ENCODE data around the gene CCDC63. TPM values are rescaled to one million over a fixed set of nuclear protein-coding genes. Genes with fewer than 3 reads are reported as not detected.
"Not testable (repeated sequence)": the region's sequence is repeated elsewhere in the genome, so short reads cannot be mapped to it uniquely, and the experiment has no call there.

Gene CCDC63
- total RNA-seq, 2 experiments from 2014 or later: not detected

- no peaks in the 10 kb centered on the region for H3K9me3 ChIP-seq (ENCODE audit: control insufficient read depth in 1 of 2, insufficient read depth in 1 of 2, low read length in 2 of 2)
- CTCF ChIA-PET: no interaction called here
- POLR2A ChIA-PET: no interaction called here
- H3K36me3 ChIP-seq (ENCODE audit: insufficient read depth, low read length): no peaks in the 10 kb centered on the region
- H3K27ac ChIP-seq (ENCODE audit: low read depth in 1 of 2, low read length in 2 of 2): no peak overlapping the region
- H3K27me3 ChIP-seq (ENCODE audit: control insufficient read depth in 1 of 2, insufficient read depth in 2 of 2, low read length in 2 of 2): no peaks in the 10 kb centered on the region
- H3K27me3 Mint-ChIP-seq: peaks cover 6% of the 10 kb centered on the region
- H3K36me3 Mint-ChIP-seq (ENCODE audit: low read depth): no peaks in the 10 kb centered on the region
- ATAC-seq (ENCODE audit: poor library complexity) (no peak), DNase-seq (no peak)
- peaks cover 5% of the 10 kb centered on the region for H3K4me1 Mint-ChIP-seq (ENCODE audit: low read depth)
- H3K4me3 Mint-ChIP-seq: no peak overlapping the region
- H3K9me3 Mint-ChIP-seq: no peaks in the 10 kb centered on the region
- no peak overlapping the region for H3K4me3 ChIP-seq (ENCODE audit: low read length)
- H3K27ac Mint-ChIP-seq: no peak overlapping the region
- no peak for TF ChIP-seq CTCF (IDR thresholded peaks at IDR 0.05)
- no peaks in the 10 kb centered on the region for H3K4me1 ChIP-seq (ENCODE audit: insufficient read depth, low read length)
- intact Hi-C loops (cut with DNase I, micrococcal nuclease): no loop called here
Measured at GRCh38 chr12:110856542-110856941, 9.8 kb downstream of the CCDC63 start.

DNA sequence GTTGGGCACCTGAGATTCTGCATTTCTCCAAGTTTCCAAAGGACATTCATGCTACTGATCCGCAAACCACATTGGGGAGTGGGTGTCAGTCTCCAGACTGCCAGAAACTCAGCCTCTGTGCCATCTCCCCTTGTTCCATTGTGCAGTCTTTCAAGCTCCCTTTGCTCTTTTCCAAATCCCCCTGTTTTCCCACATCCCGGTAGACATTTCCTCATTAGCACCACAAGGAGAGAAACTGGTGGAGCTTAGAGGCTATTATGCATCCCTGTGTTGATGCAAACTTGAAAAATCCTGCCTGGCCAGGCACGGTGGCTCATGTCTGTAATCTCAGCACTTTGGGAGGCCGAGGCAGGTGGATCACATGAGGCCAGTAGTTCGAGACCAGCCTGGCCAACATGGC is 10.7 kb downstream of the CCDC63 start:
- Mint-ChIP-seq H3K4me1 (ENCODE audit: low read depth) (peaks cover 5% of the 10 kb centered on the region), H3K36me3 (ENCODE audit: low read depth) (no peaks in the 10 kb centered on the region), H3K4me3 (no peak overlapping the region), H3K27ac (no peak overlapping the region), H3K27me3 (peaks cover 6% of the 10 kb centered on the region), H3K9me3 (no peaks in the 10 kb centered on the region)
- no peaks in the 10 kb centered on the region for H3K4me1 ChIP-seq (ENCODE audit: insufficient read depth, low read length)
- ATAC-seq (ENCODE audit: poor library complexity) (no peak), DNase-seq (no peak)
- H3K27me3 ChIP-seq (ENCODE audit: control insufficient read depth in 1 of 2, insufficient read depth in 2 of 2, low read length in 2 of 2): no peaks in the 10 kb centered on the region
- no peak overlapping the region for H3K27ac ChIP-seq (ENCODE audit: low read depth in 1 of 2, low read length in 2 of 2)
- no peaks in the 10 kb centered on the region for H3K36me3 ChIP-seq (ENCODE audit: insufficient read depth, low read length)
- no peak for TF ChIP-seq CTCF (IDR thresholded peaks at IDR 0.05)
- CTCF ChIA-PET: no interaction called here
- intact Hi-C loops (cut with DNase I, micrococcal nuclease): no loop called here
- no peaks in the 10 kb centered on the region for H3K9me3 ChIP-seq (ENCODE audit: control insufficient read depth in 1 of 2, insufficient read depth in 1 of 2, low read length in 2 of 2)
- H3K4me3 ChIP-seq (ENCODE audit: low read length): no peak overlapping the region
- POLR2A ChIA-PET: no interaction called here

- H3K36me3 ChIP-seq (ENCODE audit: insufficient read depth, low read length); DNase-seq; H3K27me3 Mint-ChIP-seq; H3K9me3 ChIP-seq (ENCODE audit: control insufficient read depth in 1 of 2, insufficient read depth in 1 of 2, low read length in 2 of 2); H3K27me3 ChIP-seq (ENCODE audit: control insufficient read depth in 1 of 2, insufficient read depth in 2 of 2, low read length in 2 of 2); H3K36me3 Mint-ChIP-seq (ENCODE audit: low read depth); H3K4me1 Mint-ChIP-seq (ENCODE audit: low read depth); H3K27ac Mint-ChIP-seq; ATAC-seq (ENCODE audit: poor library complexity); H3K4me1 ChIP-seq (ENCODE audit: insufficient read depth, low read length); intact Hi-C loops (cut with DNase I, micrococcal nuclease); H3K4me3 Mint-ChIP-seq; POLR2A ChIA-PET; H3K27ac ChIP-seq (ENCODE audit: low read depth in 1 of 2, low read length in 2 of 2); CTCF ChIA-PET; H3K4me3 ChIP-seq (ENCODE audit: low read length); H3K9me3 Mint-ChIP-seq: not testable (repeated sequence)
Measured at GRCh38 chr12:110857954-110858353, 11.2 kb downstream of the CCDC63 start.

DNA sequence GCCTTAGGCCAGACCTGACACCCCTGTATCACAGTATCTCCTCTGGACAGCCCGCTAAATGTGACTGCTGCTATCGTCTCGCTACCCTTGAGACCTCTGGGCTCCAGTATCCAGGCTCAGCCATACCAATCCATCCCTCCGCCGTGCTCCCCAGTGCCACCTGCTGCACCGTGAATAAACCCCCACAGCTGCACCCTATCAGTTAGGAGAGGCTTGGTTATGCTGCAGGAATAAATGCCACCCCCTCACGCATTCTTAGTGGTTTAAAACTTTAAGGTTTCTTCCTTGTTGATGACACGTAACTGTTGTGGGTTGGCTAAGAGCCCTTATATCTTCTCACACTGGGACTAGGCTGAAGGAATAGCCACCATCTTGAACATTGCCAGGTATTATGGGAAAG is 12.1 kb downstream of the CCDC63 start:
- POLR2A ChIA-PET: no interaction called here
- H3K27me3 ChIP-seq (ENCODE audit: control insufficient read depth in 1 of 2, insufficient read depth in 2 of 2, low read length in 2 of 2): no peaks in the 10 kb centered on the region

More for the DNA sequence above, 12.1 kb downstream of the CCDC63 start:
- ATAC-seq (ENCODE audit: poor library complexity): no peak
- CTCF ChIA-PET: no interaction called here
- intact Hi-C loops (cut with DNase I, micrococcal nuclease): no loop called here
- H3K27ac ChIP-seq (ENCODE audit: low read depth in 1 of 2, low read length in 2 of 2): no peak overlapping the region
- Mint-ChIP-seq H3K27ac (no peak overlapping the region), H3K27me3 (no peaks in the 10 kb centered on the region), H3K9me3 (no peaks in the 10 kb centered on the region), H3K4me3 (no peak overlapping the region), H3K36me3 (ENCODE audit: low read depth) (no peaks in the 10 kb centered on the region), H3K4me1 (ENCODE audit: low read depth) (peaks cover 5% of the 10 kb centered on the region)
- no peaks in the 10 kb centered on the region for H3K4me1 ChIP-seq (ENCODE audit: insufficient read depth, low read length)
- no peaks in the 10 kb centered on the region for H3K36me3 ChIP-seq (ENCODE audit: insufficient read depth, low read length)
- no peak for TF ChIP-seq CTCF (IDR thresholded peaks at IDR 0.05)
- DNase-seq: no peak
- no peaks in the 10 kb centered on the region for H3K9me3 ChIP-seq (ENCODE audit: control insufficient read depth in 1 of 2, insufficient read depth in 1 of 2, low read length in 2 of 2)
- H3K4me3 ChIP-seq (ENCODE audit: low read length): no peak overlapping the region

Data from CD4-positive, alpha-beta T cell (primary cell).